K562 (cell line): ENCODE data around the gene RNF187. TPM values are rescaled to one million over a fixed set of nuclear protein-coding genes. Genes with fewer than 3 reads are reported as not detected.
A peak's percentile ranks its signal among the peaks of the same experiment; 100 is the strongest.

Experiments used
- ATF2 ChIP-seq: sonication (generic); formaldehyde crosslinking; IDR thresholded peaks from 2 replicates; pipeline ENCODE4 v1.8.1; 2022; ENCODE audit warnings: missing genetic modification reagents
- BACH1 ChIP-seq: fragments of 200-800 bp; sonication (Bioruptor generic); IDR thresholded peaks from 2 replicates; pipeline ENCODE4 v1.6.1; 2016; ENCODE audit warnings: missing genetic modification characterization, missing compliant biosample characterization
- CSDE1 ChIP-seq, 2 experiments: fragments of 450-650 bp; IDR thresholded peaks; 2 replicates each; pipeline ENCODE4 v1.6.1; 2016; ENCODE audit warnings: mild to moderate bottlenecking in 1 of 2
- DMBX1 ChIP-seq: fragments of 250-450 bp; sonication (Bioruptor Pico); IDR thresholded peaks from 2 replicates; pipeline ENCODE4 v1.8.0; 2022; ENCODE audit warnings: inconsistent platforms, mild to moderate bottlenecking, moderate library complexity, borderline replicate concordance
- ELF1 ChIP-seq: fragments of 200-800 bp; sonication (Bioruptor generic); IDR thresholded peaks from 2 replicates; pipeline ENCODE4 v1.6.1; 2016; ENCODE audit warnings: missing genetic modification characterization, missing compliant biosample characterization
- GABPB2 ChIP-seq: fragments of 250-450 bp; sonication (Bioruptor Pico); conservative IDR thresholded peaks from 2 replicates; pipeline ENCODE4 v1.5.1; 2021; ENCODE audit warnings: mild to moderate bottlenecking
- KDM2B ChIP-seq: fragments of 250-450 bp; sonication (Bioruptor Pico); IDR thresholded peaks from 2 replicates; pipeline ENCODE4 v1.8.0; 2021; ENCODE audit warnings: mild to moderate bottlenecking, moderate library complexity
- MNT ChIP-seq, 2 experiments: fragments of 450-650 bp; conservative IDR thresholded peaks; 2 replicates each; pipeline ENCODE4 v1.6.1; 2017; ENCODE audit warnings: mild to moderate bottlenecking in 2 of 2, moderate library complexity in 2 of 2
- MTA1 ChIP-seq: fragments of 450-650 bp; IDR thresholded peaks from 2 replicates; pipeline ENCODE4 v1.6.1; 2017; ENCODE audit warnings: borderline replicate concordance
- PRMT5 ChIP-seq: sonication (generic); formaldehyde crosslinking; IDR thresholded peaks from 2 replicates; pipeline ENCODE4 v1.5.0; 2020; ENCODE audit warnings: missing genetic modification reagents
- SP2 ChIP-seq: IDR thresholded peaks from 2 replicates; pipeline ENCODE4 v1.6.1; 2011; ENCODE audit warnings: mild to moderate bottlenecking, low read depth, low read length, moderate library complexity; ENCODE audit not compliant: poor library complexity, severe bottlenecking; ENCODE audit errors: extremely low read depth
- ZNF584 ChIP-seq: fragments of 200-800 bp; sonication (Bioruptor generic); IDR thresholded peaks from 2 replicates; pipeline ENCODE4 v1.6.1; 2016; ENCODE audit warnings: low read depth, mild to moderate bottlenecking, missing genetic modification characterization, missing compliant biosample characterization
- ZNF668 ChIP-seq: fragments of 250-450 bp; sonication (Bioruptor Pico); IDR thresholded peaks from 2 replicates; pipeline ENCODE4 v1.8.0; 2022; ENCODE audit warnings: mild to moderate bottlenecking, inconsistent platforms
- polyA plus RNA-seq, 8 experiments: library from polyadenylated mRNA; depleted of rRNA in 4 of 8; stranded (reverse) in 5 of 8; unstranded in 3 of 8; fragments of >200 nt; fragmentation: Nextera tagmentation in 2 of 8; fragmentation: Illumina TruSeq in 1 of 8; extraction: Ambion mirVana in 2 of 8; extraction: Trizol in 1 of 8; gene quantifications; 2 replicates each; pipeline versions ENCODE4 v1.2.1 to v1.2.3, GENCODE V29; 2011 to 2014; ENCODE audit warnings: inconsistent platforms in 1 of 8, missing spikeins in 1 of 8
- total RNA-seq, 7 experiments: library from RNA; depleted of rRNA in 6 of 7; stranded (reverse); fragments of >200 nt in 6 of 7; fragmentation: Illumina TruSeq in 2 of 7; extraction: Trizol in 2 of 7; gene quantifications; 2 replicates each; pipeline versions ENCODE4 v1.2.1 to v1.2.3, GENCODE V29; 2011 to 2021; ENCODE audit warnings: low replicate concordance in 1 of 7
- TF ChIP-seq, protein P1 (sequence below): fragments of 450-650 bp; IDR thresholded peaks from one replicate; pipeline ENCODE4 v1.6.1; 2018; ENCODE audit warnings: mild to moderate bottlenecking, moderate library complexity; ENCODE audit not compliant: partially characterized antibody
- TF ChIP-seq, protein P2 (sequence below): sonication (generic); formaldehyde crosslinking; IDR thresholded peaks from 2 replicates; pipeline ENCODE4 v1.8.0; 2022; ENCODE audit warnings: mild to moderate bottlenecking, missing genetic modification reagents
- TF ChIP-seq, protein P3 (sequence below): fragments of 250-450 bp; sonication (Bioruptor Pico); IDR thresholded peaks from 2 replicates; pipeline ENCODE4 v1.4.0; 2020; ENCODE audit warnings: mild to moderate bottlenecking, moderate library complexity
- TF ChIP-seq, protein P4 (sequence below): fragments of 250-450 bp; sonication (Bioruptor Pico); IDR thresholded peaks from 2 replicates; pipeline ENCODE4 v1.5.1; 2021; ENCODE audit warnings: mild to moderate bottlenecking

Gene RNF187
- total and polyA plus RNA-seq, 9 of the 15 experiments (the other 6 are each of a cell fraction or from before 2014, with no cell fraction given): 2.3 to 119 (median 41.9) TPM

DNA sequence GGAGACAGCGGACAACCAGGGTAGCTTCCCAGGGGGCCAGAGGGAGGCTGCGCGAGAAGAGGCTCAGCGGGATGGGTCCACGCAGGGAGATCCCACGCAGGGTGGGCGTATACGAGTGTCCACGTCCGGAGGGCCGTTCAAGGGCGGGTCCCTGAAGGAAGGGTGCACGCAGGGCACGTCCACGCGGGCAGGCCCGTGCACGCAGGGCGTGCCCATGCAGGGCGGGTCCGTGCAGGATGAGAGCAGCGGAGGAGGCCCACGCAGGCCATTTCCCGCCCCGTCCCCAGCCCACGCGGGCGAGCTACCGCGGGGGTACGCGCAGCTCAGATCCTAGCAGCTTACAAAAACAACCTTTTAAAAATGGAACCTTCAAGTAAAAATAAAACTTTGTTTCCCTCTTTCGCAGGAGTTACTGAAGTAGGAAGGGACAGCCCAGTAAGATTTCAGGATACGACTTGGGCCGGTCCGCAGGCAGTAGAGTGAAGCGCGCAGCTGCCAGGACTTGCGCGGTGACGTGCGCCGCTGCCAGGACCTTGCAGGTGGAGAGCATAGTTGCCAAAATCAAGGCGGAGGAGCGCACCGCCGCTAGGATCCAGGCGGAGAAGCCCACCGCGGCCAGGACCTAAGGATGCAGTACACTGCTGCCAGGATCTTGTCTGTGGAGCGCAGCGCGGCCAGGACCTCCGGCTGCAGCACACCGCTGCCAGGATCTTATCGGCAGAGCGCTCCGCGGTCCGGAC is 416 bp upstream of the RNF187 start (continued):
- TF ChIP-seq BACH1 (tag): peak; percentile 34; the same call in 1 of the 2 replicates
- peak; percentile 69; the same call in 1 of the 2 replicates for TF ChIP-seq PRMT5 (CRISPR knock-in tag)
- no peak for TF ChIP-seq KDM2B (CRISPR knock-in tag)
- 0 out of 2 replicates have a peak, but pooled peaks have one; percentile 76 for TF ChIP-seq DMBX1
- TF ChIP-seq ZNF584 (CRISPR knock-in tag): peak; percentile 95
- TF ChIP-seq, protein P1, sequence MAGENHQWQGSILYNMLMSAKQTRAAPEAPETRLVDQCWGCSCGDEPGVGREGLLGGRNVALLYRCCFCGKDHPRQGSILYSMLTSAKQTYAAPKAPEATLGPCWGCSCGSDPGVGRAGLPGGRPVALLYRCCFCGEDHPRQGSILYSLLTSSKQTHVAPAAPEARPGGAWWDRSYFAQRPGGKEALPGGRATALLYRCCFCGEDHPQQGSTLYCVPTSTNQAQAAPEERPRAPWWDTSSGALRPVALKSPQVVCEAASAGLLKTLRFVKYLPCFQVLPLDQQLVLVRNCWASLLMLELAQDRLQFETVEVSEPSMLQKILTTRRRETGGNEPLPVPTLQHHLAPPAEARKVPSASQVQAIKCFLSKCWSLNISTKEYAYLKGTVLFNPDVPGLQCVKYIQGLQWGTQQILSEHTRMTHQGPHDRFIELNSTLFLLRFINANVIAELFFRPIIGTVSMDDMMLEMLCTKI: no peak
- TF ChIP-seq, protein P2, sequence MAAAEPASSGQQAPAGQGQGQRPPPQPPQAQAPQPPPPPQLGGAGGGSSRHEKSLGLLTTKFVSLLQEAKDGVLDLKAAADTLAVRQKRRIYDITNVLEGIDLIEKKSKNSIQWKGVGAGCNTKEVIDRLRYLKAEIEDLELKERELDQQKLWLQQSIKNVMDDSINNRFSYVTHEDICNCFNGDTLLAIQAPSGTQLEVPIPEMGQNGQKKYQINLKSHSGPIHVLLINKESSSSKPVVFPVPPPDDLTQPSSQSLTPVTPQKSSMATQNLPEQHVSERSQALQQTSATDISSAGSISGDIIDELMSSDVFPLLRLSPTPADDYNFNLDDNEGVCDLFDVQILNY: peak; percentile 92
- TF ChIP-seq CSDE1 (IDR thresholded peaks at IDR 0.05): no peak
- TF ChIP-seq MNT (conservative IDR thresholded peaks at IDR 0.05): peak; percentile 88 to 91
- TF ChIP-seq, protein P3, sequence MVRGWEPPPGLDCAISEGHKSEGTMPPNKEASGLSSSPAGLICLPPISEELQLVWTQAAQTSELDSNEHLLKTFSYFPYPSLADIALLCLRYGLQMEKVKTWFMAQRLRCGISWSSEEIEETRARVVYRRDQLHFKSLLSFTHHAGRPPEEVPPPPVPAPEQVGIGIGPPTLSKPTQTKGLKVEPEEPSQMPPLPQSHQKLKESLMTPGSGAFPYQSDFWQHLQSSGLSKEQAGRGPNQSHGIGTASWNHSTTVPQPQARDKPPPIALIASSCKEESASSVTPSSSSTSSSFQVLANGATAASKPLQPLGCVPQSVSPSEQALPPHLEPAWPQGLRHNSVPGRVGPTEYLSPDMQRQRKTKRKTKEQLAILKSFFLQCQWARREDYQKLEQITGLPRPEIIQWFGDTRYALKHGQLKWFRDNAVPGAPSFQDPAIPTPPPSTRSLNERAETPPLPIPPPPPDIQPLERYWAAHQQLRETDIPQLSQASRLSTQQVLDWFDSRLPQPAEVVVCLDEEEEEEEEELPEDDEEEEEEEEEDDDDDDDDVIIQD: no peak
- peak; percentile 85; the same call in 1 of the 2 replicates for TF ChIP-seq ATF2 (CRISPR knock-in tag)
- peak; percentile 59 for TF ChIP-seq ELF1
- peak; percentile 94 for TF ChIP-seq MTA1
- TF ChIP-seq SP2: no peak
- TF ChIP-seq, protein P4, sequence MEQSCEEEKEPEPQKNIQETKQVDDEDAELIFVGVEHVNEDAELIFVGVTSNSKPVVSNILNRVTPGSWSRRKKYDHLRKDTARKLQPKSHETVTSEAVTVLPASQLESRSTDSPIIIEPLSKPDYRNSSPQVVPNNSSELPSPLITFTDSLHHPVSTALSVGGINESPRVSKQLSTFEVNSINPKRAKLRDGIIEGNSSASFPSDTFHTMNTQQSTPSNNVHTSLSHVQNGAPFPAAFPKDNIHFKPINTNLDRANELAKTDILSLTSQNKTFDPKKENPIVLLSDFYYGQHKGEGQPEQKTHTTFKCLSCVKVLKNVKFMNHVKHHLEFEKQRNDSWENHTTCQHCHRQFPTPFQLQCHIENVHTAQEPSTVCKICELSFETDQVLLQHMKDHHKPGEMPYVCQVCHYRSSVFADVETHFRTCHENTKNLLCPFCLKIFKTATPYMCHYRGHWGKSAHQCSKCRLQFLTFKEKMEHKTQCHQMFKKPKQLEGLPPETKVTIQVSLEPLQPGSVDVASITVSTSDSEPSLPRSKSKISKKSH (CRISPR knock-in tag): no peak
- 0 out of 2 replicates have a peak, but pooled peaks have one; percentile 6 for TF ChIP-seq GABPB2 (CRISPR knock-in tag)
- TF ChIP-seq ZNF668 (CRISPR knock-in tag): peak; percentile 87
